ENCODE measurements around the gene POM121C. TPM values are rescaled to one million over a fixed set of nuclear protein-coding genes. Genes with fewer than 3 reads are reported as not detected.
"Not testable (repeated sequence)": the region's sequence is repeated elsewhere in the genome, so short reads cannot be mapped to it uniquely, and the experiment has no call there.

The POM121C gene
- total RNA-seq, 2 donors from 2014 or later: 31.3 to 55.4 TPM

- H3K36me3 ChIP-seq: peaks cover 11% of the 10 kb centered on the region
- not testable (repeated sequence) for DNase-seq (ENCODE audit: low spot score); H3K27me3 ChIP-seq (replicated peaks; ENCODE audit: insufficient read depth); H3K9me3 ChIP-seq; ATAC-seq (ENCODE audit: insufficient number of reproducible peaks, low FRiP score, low read depth); H3K27ac ChIP-seq; H3K4me3 ChIP-seq; H3K4me1 ChIP-seq (ENCODE audit: control insufficient read depth in 1 of 2, low read depth in 2 of 2)
Observed at GRCh38 chr7:75416787-75417186, 69.3 kb downstream of the POM121C start.

- not testable (repeated sequence) for ATAC-seq (ENCODE audit: insufficient number of reproducible peaks, low FRiP score, low read depth); H3K9me3 ChIP-seq; H3K27ac ChIP-seq; DNase-seq (ENCODE audit: low spot score); H3K4me3 ChIP-seq; H3K36me3 ChIP-seq; H3K27me3 ChIP-seq (replicated peaks; ENCODE audit: insufficient read depth); H3K4me1 ChIP-seq (ENCODE audit: control insufficient read depth in 1 of 2, low read depth in 2 of 2)
Observed at GRCh38 chr7:75415829-75416373, 70.2 kb downstream of the POM121C start.

GRCh38 chr7:75415428-75415817 lies 70.7 kb downstream of the POM121C start:
- H3K4me1 ChIP-seq (ENCODE audit: control insufficient read depth in 1 of 2, low read depth in 2 of 2); H3K27me3 ChIP-seq (replicated peaks; ENCODE audit: insufficient read depth); H3K27ac ChIP-seq; H3K36me3 ChIP-seq; H3K4me3 ChIP-seq; H3K9me3 ChIP-seq; DNase-seq (ENCODE audit: low spot score); ATAC-seq (ENCODE audit: insufficient number of reproducible peaks, low FRiP score, low read depth): not testable (repeated sequence)

GRCh38 chr7:75414708-75415427 lies 71.2 kb downstream of the POM121C start:
- not testable (repeated sequence) for H3K36me3 ChIP-seq; H3K27me3 ChIP-seq (replicated peaks; ENCODE audit: insufficient read depth); H3K9me3 ChIP-seq; H3K4me3 ChIP-seq; ATAC-seq (ENCODE audit: insufficient number of reproducible peaks, low FRiP score, low read depth); H3K27ac ChIP-seq; DNase-seq (ENCODE audit: low spot score); H3K4me1 ChIP-seq (ENCODE audit: control insufficient read depth in 1 of 2, low read depth in 2 of 2)

- H3K36me3 ChIP-seq; DNase-seq (ENCODE audit: low spot score); H3K27ac ChIP-seq; H3K4me3 ChIP-seq; H3K4me1 ChIP-seq (ENCODE audit: control insufficient read depth in 1 of 2, low read depth in 2 of 2); H3K9me3 ChIP-seq; ATAC-seq (ENCODE audit: insufficient number of reproducible peaks, low FRiP score, low read depth); H3K27me3 ChIP-seq (replicated peaks; ENCODE audit: insufficient read depth): not testable (repeated sequence)
Observed at GRCh38 chr7:75414204-75414603, 71.9 kb downstream of the POM121C start.

GRCh38 chr7:75410823-75411173 lies 75.3 kb downstream of the POM121C start:
- not testable (repeated sequence) for DNase-seq (ENCODE audit: low spot score); H3K36me3 ChIP-seq; H3K27me3 ChIP-seq (replicated peaks; ENCODE audit: insufficient read depth); ATAC-seq (ENCODE audit: insufficient number of reproducible peaks, low FRiP score, low read depth); H3K9me3 ChIP-seq; H3K4me3 ChIP-seq; H3K4me1 ChIP-seq (ENCODE audit: control insufficient read depth in 1 of 2, low read depth in 2 of 2); H3K27ac ChIP-seq

- not testable (repeated sequence) for H3K27me3 ChIP-seq (replicated peaks; ENCODE audit: insufficient read depth); DNase-seq (ENCODE audit: low spot score); H3K9me3 ChIP-seq; H3K4me1 ChIP-seq (ENCODE audit: control insufficient read depth in 1 of 2, low read depth in 2 of 2); H3K36me3 ChIP-seq; H3K27ac ChIP-seq
- H3K4me3 ChIP-seq: peak overlapping the region; percentile 52
- peak; percentile 67 for ATAC-seq (ENCODE audit: insufficient number of reproducible peaks, low FRiP score, low read depth)
Observed at GRCh38 chr7:75409880-75410822, 75.9 kb downstream of the POM121C start.

- ATAC-seq (ENCODE audit: insufficient number of reproducible peaks, low FRiP score, low read depth); DNase-seq (ENCODE audit: low spot score): not testable (repeated sequence)
Observed at GRCh38 chr7:75404663-75405062, 81.4 kb downstream of the POM121C start.

GRCh38 chr7:75403455-75404443 lies 82.3 kb downstream of the POM121C start:
- H3K4me1 ChIP-seq (ENCODE audit: control insufficient read depth in 1 of 2, low read depth in 2 of 2); H3K9me3 ChIP-seq; ATAC-seq (ENCODE audit: insufficient number of reproducible peaks, low FRiP score, low read depth); H3K4me3 ChIP-seq; H3K36me3 ChIP-seq; H3K27me3 ChIP-seq (replicated peaks; ENCODE audit: insufficient read depth); H3K27ac ChIP-seq; DNase-seq (ENCODE audit: low spot score): not testable (repeated sequence)

More at GRCh38 chr7:75404663-75405062, 81.4 kb downstream of the POM121C start:
- not testable (repeated sequence) for H3K4me1 ChIP-seq (ENCODE audit: control insufficient read depth in 1 of 2, low read depth in 2 of 2); H3K27me3 ChIP-seq (replicated peaks; ENCODE audit: insufficient read depth); H3K9me3 ChIP-seq; H3K27ac ChIP-seq; H3K4me3 ChIP-seq; H3K36me3 ChIP-seq

GRCh38 chr7:75400575-75400974 lies 85.5 kb downstream of the POM121C start:
- DNase-seq (ENCODE audit: low spot score); H3K27ac ChIP-seq; H3K4me1 ChIP-seq (ENCODE audit: control insufficient read depth in 1 of 2, low read depth in 2 of 2); ATAC-seq (ENCODE audit: insufficient number of reproducible peaks, low FRiP score, low read depth); H3K27me3 ChIP-seq (replicated peaks; ENCODE audit: insufficient read depth); H3K9me3 ChIP-seq; H3K36me3 ChIP-seq; H3K4me3 ChIP-seq: not testable (repeated sequence)

- not testable (repeated sequence) for DNase-seq (ENCODE audit: low spot score); H3K27ac ChIP-seq; H3K27me3 ChIP-seq (replicated peaks; ENCODE audit: insufficient read depth); ATAC-seq (ENCODE audit: insufficient number of reproducible peaks, low FRiP score, low read depth); H3K9me3 ChIP-seq; H3K4me3 ChIP-seq; H3K4me1 ChIP-seq (ENCODE audit: control insufficient read depth in 1 of 2, low read depth in 2 of 2); H3K36me3 ChIP-seq
Observed at GRCh38 chr7:75398771-75399700, 87.1 kb downstream of the POM121C start.
